K562 (cell line): Measurements from ENCODE around the gene MAP3K7. TPM values are rescaled to one million over a fixed set of nuclear protein-coding genes. Genes with fewer than 3 reads are reported as not detected.
A peak's percentile ranks its signal among the peaks of the same experiment; 100 is the strongest.

ENCODE experiments used
- ARID3A ChIP-seq: IDR thresholded peaks from 2 replicates; pipeline ENCODE4 v1.6.1; 2012; ENCODE audit warnings: low read depth, low read length, improper control_type of control experiment, borderline replicate concordance
- CBFA2T2 ChIP-seq: fragments of 450-650 bp; conservative IDR thresholded peaks from 2 replicates; pipeline ENCODE4 v1.6.1; 2017; ENCODE audit warnings: mild to moderate bottlenecking
- DPF2 ChIP-seq: fragments of 450-650 bp; IDR thresholded peaks from 2 replicates; pipeline ENCODE4 v1.6.1; 2016
- E4F1 ChIP-seq: fragments of 250-450 bp; sonication (Bioruptor Pico); IDR thresholded peaks from 2 replicates; pipeline ENCODE4 v1.5.0; 2021; ENCODE audit warnings: mild to moderate bottlenecking, borderline replicate concordance
- FOSL1 ChIP-seq: fragments of 200-800 bp; sonication (Bioruptor generic); conservative IDR thresholded peaks from 2 replicates; pipeline ENCODE4 v1.6.1; 2016; ENCODE audit warnings: missing genetic modification characterization, missing compliant biosample characterization
- KAT2B ChIP-seq: IDR thresholded peaks from one replicate; pipeline ENCODE4 v1.6.1; 2012; ENCODE audit warnings: low read depth, mild to moderate bottlenecking, control low read depth, inconsistent platforms, low read length, moderate library complexity
- LEF1 ChIP-seq: fragments of 450-650 bp; IDR thresholded peaks from 2 replicates; pipeline ENCODE4 v1.6.1; 2016; ENCODE audit warnings: mild to moderate bottlenecking
- MAFK ChIP-seq: IDR thresholded peaks from 2 replicates; pipeline ENCODE4 v1.6.1; 2011; ENCODE audit warnings: low read length, improper control_type of control experiment
- NCOA1 ChIP-seq: fragments of 450-650 bp; IDR thresholded peaks from 2 replicates; pipeline ENCODE4 v1.6.1; 2016; ENCODE audit warnings: low read depth
- PTRF ChIP-seq: fragments of 450-650 bp; IDR thresholded peaks from 2 replicates; pipeline ENCODE4 v1.6.1; 2016; ENCODE audit warnings: mild to moderate bottlenecking, missing genetic modification characterization, missing compliant biosample characterization
- RERE ChIP-seq: sonication (generic); formaldehyde crosslinking; IDR thresholded peaks from 2 replicates; pipeline ENCODE4 v1.8.0; 2023; ENCODE audit warnings: missing genetic modification reagents, mild to moderate bottlenecking, borderline replicate concordance
- SIX5 ChIP-seq, 2 experiments: IDR thresholded peaks; 2 replicates each; pipeline ENCODE4 v1.6.1; 2011; ENCODE audit warnings: low read length in 2 of 2, borderline replicate concordance in 1 of 2, low read depth in 1 of 2, mild to moderate bottlenecking in 1 of 2, moderate library complexity in 1 of 2; ENCODE audit not compliant: insufficient read depth in 1 of 2
- ZBED1 ChIP-seq: IDR thresholded peaks from 2 replicates; pipeline ENCODE4 v1.6.1; 2014
- ZFP91 ChIP-seq: sonication (generic); formaldehyde crosslinking; IDR thresholded peaks from 2 replicates; pipeline ENCODE4 v1.8.0; 2022; ENCODE audit warnings: mild to moderate bottlenecking, missing genetic modification reagents
- ZNF644 ChIP-seq: fragments of 200-800 bp; sonication (Bioruptor generic); IDR thresholded peaks from 2 replicates; pipeline ENCODE4 v1.6.1; 2016; ENCODE audit warnings: low read depth, missing genetic modification characterization, missing compliant biosample characterization
- polyA plus RNA-seq, 8 experiments: library from polyadenylated mRNA; depleted of rRNA in 4 of 8; stranded (reverse) in 5 of 8; unstranded in 3 of 8; fragments of >200 nt; fragmentation: Nextera tagmentation in 2 of 8; fragmentation: Illumina TruSeq in 1 of 8; extraction: Ambion mirVana in 2 of 8; extraction: Trizol in 1 of 8; gene quantifications; 2 replicates each; pipeline versions ENCODE4 v1.2.1 to v1.2.3, GENCODE V29; 2011 to 2014; ENCODE audit warnings: inconsistent platforms in 1 of 8, missing spikeins in 1 of 8
- total RNA-seq, 7 experiments: library from RNA; depleted of rRNA in 6 of 7; stranded (reverse); fragments of >200 nt in 6 of 7; fragmentation: Illumina TruSeq in 2 of 7; extraction: Trizol in 2 of 7; gene quantifications; 2 replicates each; pipeline versions ENCODE4 v1.2.1 to v1.2.3, GENCODE V29; 2011 to 2021; ENCODE audit warnings: low replicate concordance in 1 of 7

The MAP3K7 gene
- total and polyA plus RNA-seq, 9 of the 15 experiments (the other 6 are each of a cell fraction or from before 2014, with no cell fraction given): 13.4 to 60.9 (median 34.8) TPM

- TF ChIP-seq FOSL1: peak; percentile 69
- no peak for TF ChIP-seq ZBED1
- TF ChIP-seq E4F1: no peak
- no peak for TF ChIP-seq ARID3A
- no peak for TF ChIP-seq ZNF644 (tag)
- no peak for TF ChIP-seq LEF1
- no peak for TF ChIP-seq ZFP91 (CRISPR knock-in tag)
- no peak for TF ChIP-seq RERE (CRISPR knock-in tag)
- TF ChIP-seq DPF2: 0 out of 2 replicates have a peak, but pooled peaks have one; percentile 43
- TF ChIP-seq SIX5 (IDR thresholded peaks at IDR 0.05; ENCODE audit: borderline replicate concordance in 1 of 2, insufficient read depth in 1 of 2, low read depth in 1 of 2, low read length in 2 of 2): no peak
- peak; percentile 33; the same call in 1 of the 2 replicates for TF ChIP-seq NCOA1
- peak; percentile 50; the same call in 1 of the 2 replicates for TF ChIP-seq CBFA2T2
- TF ChIP-seq MAFK: peak; percentile 21; the same call in 1 of the 2 replicates
- no peak for TF ChIP-seq KAT2B
- no peak for TF ChIP-seq PTRF (tag)
Measured at GRCh38 chr6:90493332-90493731, 93.5 kb downstream of the MAP3K7 start (continued).
